Putamen (tissue), 1 donor: ENCODE data around the gene FKBP15.
"Not testable (repeated sequence)": the region's sequence is repeated elsewhere in the genome, so short reads cannot be mapped to it uniquely, and the experiment has no call there.

ENCODE experiments used
- DNase-seq: peaks from one replicate; pipeline ENCODE4 v3.0.0-alpha.2; 2016; ENCODE audit warnings: low spot score

FKBP15 gene

DNA sequence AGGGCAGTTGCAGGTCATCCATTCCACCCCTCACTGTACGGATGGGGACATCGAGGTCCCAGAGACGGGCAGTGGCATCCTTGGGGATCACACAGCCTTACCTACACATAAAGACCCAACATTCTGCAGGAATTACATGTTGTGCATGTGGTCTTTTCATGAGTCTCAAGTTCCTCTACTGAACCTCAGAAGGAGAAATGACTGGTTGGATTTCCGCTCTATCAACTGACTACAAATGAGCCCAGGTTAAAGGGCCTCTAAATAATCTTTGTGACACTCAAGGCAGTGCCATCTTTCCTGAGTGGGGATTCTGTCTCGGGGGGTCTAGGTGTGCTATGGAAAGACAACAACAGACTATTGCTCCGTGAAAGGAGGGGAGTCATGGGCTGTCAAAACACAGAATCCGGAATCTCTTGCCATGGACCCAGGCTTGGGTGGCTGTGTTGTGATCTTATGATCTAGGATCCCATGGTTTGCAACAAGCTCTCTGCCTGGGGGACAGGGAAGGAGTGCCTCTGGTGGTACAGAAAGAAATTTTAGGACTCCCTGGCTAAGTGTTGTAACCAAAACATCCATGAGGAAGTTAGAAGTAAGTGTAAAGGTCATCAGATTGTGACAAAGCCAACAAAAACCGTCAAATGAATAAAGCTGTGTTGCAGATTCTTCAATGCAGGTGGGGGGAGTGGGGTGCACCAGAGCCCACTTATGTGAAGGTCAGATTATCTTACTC is 72.1 kb downstream of the FKBP15 start:
- DNase-seq, result no peak

DNA sequence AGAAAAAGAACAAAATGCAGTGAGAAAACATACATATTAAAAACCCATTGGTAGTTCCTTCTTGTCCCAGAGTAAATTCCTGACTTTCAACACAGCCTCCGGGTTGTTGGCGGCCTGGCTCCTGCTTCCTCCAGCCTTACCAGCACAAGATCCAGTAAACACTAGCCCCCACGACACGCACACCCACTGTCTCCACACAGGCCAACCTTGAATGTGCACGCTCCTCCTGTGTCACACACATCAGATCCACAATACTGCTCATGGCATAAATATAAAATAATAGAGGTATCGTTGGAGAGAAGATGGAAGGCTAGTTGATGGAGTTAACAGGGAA is 72.7 kb downstream of the FKBP15 start:
- no peak for DNase-seq

DNA sequence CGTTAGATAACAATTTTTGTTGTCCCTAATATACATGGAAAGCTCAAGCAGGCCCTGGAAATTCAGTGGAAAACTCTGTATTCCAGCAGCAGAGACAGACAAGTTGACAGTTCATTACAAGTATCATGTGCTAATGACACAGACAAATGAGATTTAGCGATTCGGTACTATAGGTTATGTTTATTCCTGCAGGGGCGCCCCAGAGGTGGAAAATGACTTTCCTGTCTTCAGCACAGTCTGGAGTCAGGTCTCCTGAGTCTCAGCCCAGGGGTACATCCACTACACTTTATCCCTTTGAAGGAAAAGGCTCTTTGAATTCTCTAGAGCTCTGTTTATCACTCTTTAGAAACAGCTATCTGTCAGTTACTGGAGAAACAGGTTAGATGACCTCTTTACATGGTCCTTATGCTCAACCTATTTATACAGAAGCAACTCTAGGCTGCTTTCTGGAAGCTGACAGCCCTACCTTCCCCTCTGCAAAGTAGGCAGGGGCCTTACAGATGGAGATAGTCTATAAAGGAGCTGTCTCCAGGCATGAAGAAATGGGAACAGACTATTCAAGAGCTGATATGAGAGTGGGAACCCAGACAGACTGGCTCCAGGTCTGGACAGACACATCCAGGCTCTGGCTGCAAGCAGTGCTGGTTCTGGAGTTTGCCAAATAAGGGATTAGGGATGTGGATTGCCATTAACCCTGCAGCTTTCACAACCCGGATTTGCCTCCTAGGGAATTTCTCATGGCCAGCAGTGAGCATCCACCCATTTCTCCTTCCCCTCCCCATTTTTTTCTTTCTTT is 77.4 kb downstream of the FKBP15 start:
- no peak for DNase-seq

DNA sequence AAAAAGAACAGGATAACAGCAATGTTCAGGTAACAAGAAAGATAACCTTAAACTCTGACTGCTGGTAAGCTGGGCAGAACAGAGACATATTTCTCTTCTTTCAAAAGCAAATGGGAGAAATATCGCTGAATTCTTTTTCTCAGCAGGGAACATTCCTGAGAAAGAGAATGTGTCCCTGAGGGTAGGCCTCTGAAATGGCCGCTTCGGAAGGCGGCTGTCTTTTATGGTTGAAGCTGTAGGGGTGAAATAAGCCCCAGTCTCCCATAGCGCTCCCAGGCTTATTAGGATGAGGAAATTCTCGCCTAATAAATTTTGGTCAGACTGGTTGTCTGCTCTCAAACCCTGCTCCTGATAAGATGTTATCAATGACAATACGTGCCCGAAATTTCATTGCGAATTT is 80.2 kb downstream of the FKBP15 start:
- DNase-seq, result not testable (repeated sequence)

DNA sequence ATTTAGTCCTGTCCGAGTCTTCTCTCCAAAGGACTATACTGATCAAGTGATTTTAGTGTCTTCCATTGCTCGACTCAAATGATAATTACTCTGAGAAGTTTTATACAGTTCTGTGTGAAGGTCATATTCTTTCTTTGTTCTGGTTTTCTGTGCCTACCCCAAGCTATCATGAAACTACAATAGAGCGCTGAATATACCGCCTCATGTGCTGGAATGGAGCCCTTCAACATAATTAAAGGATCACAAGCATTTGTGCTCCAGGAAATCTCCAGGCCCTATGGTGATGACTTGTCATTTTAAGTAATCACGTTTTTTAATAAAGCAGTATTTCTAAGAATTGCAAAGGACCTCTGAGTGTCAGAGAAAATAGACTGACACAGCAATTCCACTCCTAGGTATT is 81.1 kb downstream of the FKBP15 start:
- peak; percentile 79 for DNase-seq

DNA sequence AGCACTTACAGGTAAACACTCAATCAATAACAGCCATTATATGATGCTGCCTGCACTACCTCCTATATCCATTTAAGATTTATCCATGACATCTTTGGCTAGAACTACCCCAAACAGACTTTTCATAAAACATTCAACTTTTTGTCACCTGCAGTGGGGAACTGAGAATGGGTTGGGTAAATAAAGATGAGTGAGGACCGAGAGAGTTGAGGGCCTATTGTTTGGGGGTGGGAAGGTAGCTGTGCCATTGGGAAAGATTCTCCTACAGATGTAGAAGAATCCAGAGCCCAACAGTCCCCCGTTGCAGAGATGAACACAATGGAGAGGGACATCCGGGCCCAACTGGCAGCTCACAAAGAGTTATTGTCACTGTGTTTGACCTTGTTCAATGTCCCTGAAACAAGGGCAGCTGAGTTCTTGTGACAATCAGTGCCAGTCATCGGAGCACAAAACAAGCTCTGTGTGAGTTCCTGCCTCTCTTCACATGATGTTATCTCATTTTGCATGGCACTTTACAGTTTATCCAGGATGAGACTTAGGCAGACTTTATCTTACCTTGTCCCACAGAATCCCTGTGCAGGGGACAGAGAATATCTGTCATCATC is 81.8 kb downstream of the FKBP15 start:
- DNase-seq, result peak; percentile 98

DNA sequence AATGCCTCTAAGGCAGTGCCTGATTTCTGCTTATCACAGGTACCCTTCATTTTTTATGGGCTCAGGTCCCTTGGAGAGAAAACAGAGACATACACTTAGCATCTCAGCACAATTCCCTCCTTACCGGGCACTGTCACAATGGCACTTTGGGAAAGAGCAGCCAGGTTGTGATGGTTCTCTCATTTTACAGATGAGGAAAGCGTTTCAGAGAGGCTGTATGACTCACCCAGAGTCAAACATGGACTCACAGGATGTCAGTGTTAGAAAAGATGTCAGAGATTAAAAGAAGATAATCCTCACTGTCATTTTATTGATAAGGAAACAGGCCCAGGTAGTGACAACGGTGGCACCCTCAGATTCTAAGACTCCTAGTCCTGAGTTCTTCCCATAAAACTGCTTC is 82.3 kb downstream of the FKBP15 start:
- no peak for DNase-seq

DNA sequence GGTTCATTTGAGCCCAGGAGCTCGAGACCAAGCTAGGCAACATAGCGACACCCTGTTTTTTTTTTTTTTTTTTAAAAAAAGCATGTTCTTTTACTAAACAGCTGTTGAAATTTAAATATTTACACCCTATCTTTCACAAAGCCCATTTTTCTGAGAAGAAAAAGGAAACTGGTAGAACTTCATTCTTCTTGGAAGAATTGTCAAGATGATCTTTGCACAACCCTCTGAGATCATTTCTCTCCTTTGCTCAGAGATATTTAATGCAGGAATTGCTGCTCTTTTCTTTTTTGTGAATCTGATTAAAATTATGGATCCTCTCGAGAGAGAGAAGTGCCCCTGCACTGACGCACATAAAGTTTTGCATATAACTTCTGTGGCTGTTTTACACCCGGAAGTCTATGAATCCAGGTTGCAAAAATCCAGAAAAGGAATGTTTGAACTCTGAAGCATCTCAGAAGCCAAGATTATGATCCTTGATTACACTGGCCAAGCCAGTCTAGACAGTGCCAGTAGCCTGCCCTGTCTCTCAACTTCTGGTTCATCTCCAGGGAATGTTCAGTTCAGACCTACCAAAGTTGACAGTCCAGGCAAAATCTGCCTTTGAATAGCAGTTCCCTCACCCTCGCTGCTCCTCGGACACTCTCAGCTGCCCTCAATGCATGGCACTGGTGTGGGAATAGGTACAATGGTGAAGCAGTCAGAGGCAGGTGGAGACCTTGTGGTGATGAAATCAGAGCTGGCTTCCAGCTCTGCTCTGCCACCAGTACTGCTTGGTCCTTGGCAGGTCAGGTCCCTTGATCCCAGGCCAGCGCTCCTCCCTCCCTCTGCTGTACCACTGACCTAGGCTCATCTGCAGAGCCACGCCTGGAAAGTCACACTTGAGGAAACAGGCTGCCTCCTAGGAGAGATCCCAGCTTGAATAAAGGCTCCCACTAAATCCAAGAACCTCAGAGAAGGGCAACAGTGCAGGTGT is 83.6 kb downstream of the FKBP15 start:
- DNase-seq, result no peak

DNA sequence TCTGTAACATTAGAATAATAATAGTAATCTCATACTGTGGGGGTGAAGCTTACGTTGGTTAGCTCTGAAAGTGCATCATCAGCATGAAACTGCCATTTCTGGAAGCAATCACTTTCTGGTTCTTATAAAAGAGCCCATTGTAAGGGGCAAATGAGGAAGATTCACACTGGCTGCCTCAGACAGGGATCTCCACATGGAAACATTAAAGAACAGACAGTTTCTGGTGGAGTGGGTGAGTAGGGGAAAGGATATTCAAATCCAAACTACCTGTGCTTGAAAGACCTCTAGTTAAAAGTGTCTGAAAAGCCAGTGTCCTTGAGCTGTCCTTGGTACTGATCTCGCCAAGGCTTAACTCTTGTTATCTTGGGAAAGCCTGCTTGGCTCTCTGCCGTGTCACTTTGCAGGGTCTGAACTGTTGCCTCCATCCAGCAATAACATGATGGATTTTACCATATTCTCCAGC is 89.4 kb downstream of the FKBP15 start:
- DNase-seq, result peak; percentile 69

DNA sequence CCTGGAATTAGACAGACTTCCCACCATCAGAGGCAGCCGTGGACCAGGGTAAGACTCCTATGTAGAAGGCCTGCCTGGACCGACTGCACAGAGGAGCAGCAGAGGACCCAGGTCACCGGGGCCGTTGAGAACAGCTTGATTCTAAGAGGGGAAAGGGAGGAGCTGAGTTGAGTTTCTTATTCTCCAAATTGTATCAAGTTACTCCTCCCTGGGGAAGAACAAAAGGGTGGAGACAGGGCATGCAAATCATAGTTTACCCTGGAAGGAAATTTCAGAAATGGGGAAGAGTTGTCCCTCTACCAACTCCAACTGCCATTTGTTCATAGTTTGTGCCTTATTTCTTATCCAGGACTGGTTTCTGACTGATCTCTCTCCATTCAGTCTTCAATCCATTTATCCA is 91.2 kb downstream of the FKBP15 start:
- DNase-seq, result no peak

DNA sequence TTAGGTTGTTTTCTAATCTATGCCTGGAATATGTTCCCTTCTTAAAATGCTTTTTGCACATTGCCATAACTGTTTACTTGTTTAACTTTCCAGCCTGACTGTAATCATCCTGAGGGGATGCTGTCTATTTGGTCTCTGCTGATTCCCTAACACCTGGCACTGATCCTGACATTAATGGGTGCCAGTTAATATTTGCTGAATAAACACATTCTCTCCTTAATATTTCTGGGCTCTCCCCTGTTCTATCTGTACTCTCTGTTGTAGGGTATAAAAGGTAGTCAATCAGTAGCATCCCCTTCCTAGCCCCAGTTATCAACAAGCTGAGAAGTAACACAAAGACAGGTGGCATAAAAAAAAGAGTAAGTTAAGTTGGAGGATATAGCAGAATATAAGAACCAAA is 91.6 kb downstream of the FKBP15 start:
- no peak for DNase-seq

DNA sequence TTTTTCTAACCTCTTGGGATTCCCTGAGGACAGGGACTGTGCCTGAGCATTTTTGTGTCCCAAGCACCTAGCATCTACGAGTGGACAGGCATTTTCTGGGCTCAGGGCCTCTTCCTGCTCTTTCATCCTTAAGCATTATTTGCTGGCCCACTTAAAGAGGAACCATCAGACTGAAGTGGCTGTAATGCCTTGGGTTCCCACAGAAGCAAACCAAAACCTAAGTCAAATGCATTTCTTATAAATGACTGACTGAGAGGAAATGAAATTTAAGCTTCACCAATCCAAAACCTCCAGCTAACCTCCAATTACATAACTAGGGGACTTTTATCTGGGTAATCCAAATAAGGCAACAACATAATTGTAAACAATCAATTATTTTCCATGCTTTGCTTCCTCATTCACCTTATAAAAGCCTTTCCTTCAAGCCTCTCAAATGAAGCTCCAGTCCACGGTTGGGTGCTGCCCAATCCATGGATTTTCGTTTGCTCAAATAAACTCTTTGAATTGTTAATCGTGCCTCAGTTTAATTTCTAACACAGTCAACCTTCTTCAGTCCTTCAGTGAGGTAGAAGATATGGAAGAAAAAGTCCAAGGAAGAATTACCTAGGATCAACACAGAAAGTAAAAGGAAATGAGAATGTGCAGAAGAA is 95.6 kb downstream of the FKBP15 start:
- DNase-seq, result no peak

DNA sequence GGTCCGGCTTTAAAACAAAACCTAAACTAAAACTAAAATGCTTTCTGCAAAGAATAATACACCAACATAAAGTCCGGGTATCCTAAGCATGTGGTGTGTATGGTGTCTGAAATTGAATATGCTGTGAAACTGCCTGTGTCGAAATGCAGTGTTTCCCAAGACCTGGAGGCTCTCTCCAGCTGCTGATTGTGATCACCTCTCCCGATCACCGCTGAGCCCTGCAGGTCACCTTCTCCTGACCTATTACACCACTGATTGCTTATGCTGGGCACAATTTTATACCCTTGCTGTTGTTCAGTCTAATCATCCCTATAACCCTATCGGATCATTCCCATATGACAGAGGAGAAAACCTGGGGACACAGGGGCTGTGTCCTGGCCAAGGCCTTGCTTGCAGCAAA is 102.2 kb downstream of the FKBP15 start:
- not testable (repeated sequence) for DNase-seq
